Sciatic nerve (tissue), 2 donors: ENCODE data around the gene CFAP20. TPM values are rescaled to one million over a fixed set of nuclear protein-coding genes. Genes with fewer than 3 reads are reported as not detected.
"Not testable (repeated sequence)": the region's sequence is repeated elsewhere in the genome, so short reads cannot be mapped to it uniquely, and the experiment has no call there.

ENCODE experiments used
- ATAC-seq: fragments of 200-7000 bp; cut with Tn5 transposase; one replicate; pipeline ENCODE4 v1.9.1; 2020; ENCODE audit warnings: mild to moderate bottlenecking, moderate library complexity
- DNase-seq: peaks from one replicate; pipeline ENCODE4 v3.0.0-alpha.2; 2020; ENCODE audit warnings: low spot score
- intact Hi-C: fragments of 100-400 bp; cut with DNase I; formaldehyde crosslinking; loops from one replicate; pipeline ENCODE4 v1.14.2; 2022
- total RNA-seq: library from RNA; stranded (reverse); fragmentation: NEBNext Ultra II Directional; extraction: Animal tissue kit (Norgen Biotek cat#: 25700); gene quantifications from one replicate; pipeline ENCODE4 v1.2.1, GENCODE V29; 2021
- donor health status: DM: no; HTN: no; CAD: no.
- donor health status: DM: no; HTN: no; CAD: no.

The CFAP20 gene
- total RNA-seq, 1 donor from 2014 or later = 27.2 TPM

GRCh38 chr16:58102665-58103392, 26.4 kb downstream of the CFAP20 start:
- ATAC-seq (no peak), DNase-seq (no peak)
- intact Hi-C loops = no loop called here

GRCh38 chr16:58099956-58100300, 29.3 kb downstream of the CFAP20 start:
- no peak for DNase-seq
- ATAC-seq = no peak
- intact Hi-C loops = no loop called here

DNA sequence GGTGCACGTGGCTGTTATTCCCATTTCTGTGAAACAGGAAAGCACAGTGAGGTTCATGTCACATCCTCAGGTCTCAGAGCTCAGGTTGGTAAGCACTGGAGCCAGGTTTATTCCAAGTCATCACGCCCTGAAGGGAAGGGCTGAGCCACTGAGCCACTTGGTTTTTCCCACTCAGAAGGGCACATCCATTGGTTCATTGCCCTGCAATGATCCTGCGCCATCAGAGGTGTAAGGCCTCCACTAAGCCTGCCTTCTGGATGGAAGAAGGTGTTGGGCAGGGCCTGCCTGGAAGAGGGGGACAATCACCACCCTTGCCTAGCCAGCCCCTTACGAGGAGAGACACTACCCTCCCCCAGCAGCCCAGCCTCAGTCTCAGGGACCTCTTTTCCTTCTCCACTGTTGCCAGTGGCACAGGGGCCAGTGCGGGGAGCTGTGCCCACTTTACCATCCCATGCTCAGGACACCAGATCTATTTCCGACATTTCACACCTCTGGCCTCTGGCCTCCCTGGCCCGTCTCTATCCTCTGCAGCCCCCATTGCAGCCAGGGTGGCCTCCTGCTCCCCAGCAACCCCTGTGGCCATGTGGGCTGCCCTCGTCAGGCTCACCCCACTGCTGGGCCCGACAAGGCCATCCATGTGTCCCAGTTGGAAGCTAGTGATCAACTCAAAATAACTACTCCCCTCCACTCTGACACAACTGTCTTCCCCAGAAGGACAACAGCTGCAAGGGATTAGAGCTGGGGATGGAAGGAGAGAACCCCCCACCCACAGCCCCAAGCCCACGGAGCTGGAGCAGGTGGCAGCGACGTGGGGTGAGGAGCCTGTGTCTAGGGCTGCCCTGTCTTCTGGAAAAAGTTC, 29.9 kb downstream of the CFAP20 start:
- DNase-seq = no peak
- intact Hi-C loops = no loop called here
- ATAC-seq = no peak

GRCh38 chr16:58098207-58099096, 30.7 kb downstream of the CFAP20 start:
- intact Hi-C loops = no loop called here
- no peak for DNase-seq
- ATAC-seq = no peak

DNA sequence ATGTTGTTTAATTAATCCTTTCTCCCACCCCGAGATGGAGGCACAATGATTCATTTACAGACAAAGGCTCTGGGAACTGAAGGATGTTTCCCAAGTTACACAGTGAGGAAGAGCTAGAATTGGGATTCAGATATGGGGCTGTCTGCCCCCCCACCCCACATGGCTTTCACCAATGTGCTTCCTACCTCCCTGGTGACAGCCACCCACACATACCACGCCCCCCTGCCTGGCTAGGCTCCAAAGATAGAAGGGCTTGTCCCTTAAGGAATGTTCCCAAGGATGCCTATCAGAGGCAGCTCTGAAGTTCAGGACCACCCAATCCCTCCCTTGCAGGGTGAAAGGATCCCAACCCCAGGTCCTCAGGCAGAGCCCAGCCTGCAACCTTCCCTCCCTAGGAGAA, 32.9 kb downstream of the CFAP20 start:
- no peak for ATAC-seq
- DNase-seq = no peak
- intact Hi-C loops = no loop called here

- intact Hi-C loops, ATAC-seq, DNase-seq: not testable (repeated sequence)
These were observed 33.6 kb downstream of the CFAP20 start for GRCh38 chr16:58095575-58095960.

DNA sequence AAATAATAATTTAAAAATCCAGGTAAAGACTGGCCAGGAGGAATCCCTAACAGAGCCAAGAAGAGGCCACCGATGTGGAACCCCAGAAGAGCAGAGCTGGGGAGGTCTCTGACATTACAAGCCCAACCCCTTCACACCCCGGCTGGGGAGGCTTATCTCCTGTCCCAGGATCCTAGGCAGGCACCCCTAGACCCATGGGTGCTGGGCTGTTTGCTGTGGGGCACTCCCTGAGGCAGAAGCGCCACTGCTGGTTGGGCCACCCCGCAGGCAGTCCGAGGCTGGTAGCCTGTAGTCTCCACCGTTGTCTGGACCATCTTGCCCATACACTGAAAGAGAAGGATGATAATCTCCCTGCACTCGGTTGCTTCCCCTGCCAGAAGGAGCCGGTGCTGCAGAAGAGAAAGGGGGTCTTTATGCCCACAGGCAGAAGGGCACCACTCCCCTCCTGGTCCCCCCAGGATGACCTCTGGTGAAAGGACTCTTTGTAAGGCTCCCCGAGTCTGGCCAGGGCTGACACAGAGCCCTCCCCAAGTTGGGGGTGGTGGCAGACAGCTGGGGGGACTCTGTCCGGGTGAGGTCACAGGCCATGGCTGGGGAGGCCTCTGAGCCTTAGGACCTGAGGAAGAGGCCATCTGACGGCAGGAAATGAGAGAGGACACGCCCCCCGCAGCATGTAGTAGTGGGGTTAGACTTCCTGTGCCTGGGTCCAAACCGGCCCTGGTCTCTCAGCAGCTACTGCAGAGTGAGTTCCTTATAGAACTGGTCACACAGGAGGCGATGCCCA, 34.2 kb downstream of the CFAP20 start:
- DNase-seq (no peak), ATAC-seq (no peak)
- intact Hi-C loops = no loop called here

DNA sequence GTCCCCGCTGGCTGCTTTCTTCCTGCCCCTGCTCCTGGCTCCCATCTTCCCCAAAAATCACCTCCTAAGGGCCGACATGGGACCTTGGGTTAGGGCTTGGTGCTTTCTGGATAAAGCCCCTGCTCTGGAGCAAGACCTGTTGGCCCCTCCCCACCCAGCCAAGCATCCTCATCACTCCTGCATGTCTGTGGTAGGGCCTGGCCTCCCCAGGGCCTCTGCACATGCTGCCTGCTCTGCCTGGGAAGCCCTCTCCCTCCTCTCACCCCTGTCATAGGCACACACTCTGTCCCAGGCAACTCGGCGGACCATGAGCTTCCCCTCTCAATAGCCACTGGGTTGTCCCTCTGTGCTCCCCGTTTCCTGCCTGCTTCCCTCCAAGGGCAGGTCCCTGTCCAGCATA, 35.2 kb downstream of the CFAP20 start:
- no peak for ATAC-seq
- intact Hi-C loops = no loop called here
- DNase-seq = no peak

- ATAC-seq, DNase-seq, intact Hi-C loops: not testable (repeated sequence)
These were observed 38.8 kb downstream of the CFAP20 start for GRCh38 chr16:58090396-58090795.

DNA sequence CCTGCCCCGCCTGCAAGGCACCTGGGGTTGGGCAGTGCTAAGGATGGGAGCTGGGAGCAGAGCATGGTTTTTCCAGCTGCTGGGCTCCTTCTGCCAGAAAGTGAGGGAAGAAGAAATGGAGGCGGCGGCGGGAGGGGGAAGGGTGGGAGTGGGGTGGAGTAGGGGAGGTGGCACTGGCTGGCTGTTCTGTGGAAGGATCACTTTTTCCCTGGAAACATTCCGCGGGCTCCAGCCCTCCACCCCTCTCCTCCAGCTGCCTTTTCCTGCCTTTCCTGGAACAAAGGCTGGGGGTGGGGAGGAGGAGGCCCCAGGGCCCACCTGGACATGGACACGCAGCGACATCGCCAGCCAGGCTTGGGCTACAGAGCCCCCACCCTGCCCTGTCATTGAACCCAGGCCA, 41.1 kb downstream of the CFAP20 start:
- DNase-seq (no peak), ATAC-seq (no peak)
- intact Hi-C loops = no loop called here

DNA sequence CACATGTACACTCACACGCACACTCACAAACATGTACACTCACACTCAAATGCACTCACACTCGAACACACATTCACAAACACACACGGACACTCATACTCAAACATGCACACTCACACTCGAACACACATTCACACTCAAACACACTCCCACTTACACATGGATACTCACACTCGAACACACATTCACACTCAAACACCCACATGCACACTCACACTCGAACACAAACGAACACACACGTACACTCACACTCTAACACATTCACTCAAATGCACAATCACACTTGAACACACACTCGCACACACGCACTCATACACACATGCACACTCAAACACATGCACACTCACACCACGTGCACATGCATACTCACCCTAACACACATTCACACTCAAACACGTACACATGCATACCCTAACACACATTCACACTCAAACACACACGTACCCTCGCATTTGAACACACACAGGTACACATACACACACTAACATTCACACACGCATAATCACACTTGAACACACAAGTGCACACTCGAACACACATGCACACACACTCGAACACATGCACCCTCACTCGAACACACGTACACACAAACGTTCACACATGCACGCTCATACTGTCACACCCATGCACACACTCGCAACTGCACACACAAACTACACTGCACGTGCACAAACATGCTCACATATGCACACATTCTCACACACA, 41.8 kb downstream of the CFAP20 start:
- DNase-seq = no peak
- no peak for ATAC-seq
- intact Hi-C loops = no loop called here

DNA sequence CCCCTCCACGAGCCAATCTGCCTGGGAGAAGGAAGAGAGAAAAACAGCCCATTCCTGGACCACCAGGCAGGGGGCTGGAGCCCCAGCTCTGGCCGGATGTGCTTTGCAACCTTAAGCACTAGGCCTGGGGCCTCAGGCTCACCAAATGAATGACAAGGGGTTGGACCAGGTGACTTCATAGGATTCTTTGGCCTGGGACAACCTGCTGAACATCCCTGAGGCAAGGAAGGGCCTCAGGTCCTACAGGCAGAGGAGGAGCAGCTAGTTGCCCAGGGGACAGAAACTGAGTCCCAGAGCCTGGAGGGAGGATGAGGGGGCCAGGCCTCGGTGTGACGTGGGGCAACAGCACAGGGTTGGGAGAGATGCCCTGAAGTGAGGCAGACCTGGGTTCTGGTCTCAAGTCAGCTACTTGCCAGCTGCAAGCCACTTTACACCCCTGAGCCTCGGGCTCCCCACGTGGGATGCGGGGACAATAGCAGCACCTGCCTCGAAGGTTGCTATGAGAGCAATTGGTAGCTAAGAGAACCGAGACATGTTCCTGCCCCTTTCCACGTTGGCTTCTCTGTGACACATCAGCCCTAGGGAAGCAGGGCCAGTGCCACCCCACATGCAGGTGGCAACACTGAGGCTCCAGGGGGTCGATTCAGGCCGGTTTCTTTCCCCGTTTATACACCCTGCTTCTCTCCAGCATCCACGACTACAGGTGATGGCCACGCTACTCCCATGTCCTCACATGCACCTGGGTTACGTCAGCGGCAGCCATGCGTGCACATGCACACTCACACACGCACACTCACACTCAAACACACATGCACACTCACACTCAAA, 42.6 kb downstream of the CFAP20 start:
- no peak for ATAC-seq
- no peak for DNase-seq
- intact Hi-C loops = no loop called here

DNA sequence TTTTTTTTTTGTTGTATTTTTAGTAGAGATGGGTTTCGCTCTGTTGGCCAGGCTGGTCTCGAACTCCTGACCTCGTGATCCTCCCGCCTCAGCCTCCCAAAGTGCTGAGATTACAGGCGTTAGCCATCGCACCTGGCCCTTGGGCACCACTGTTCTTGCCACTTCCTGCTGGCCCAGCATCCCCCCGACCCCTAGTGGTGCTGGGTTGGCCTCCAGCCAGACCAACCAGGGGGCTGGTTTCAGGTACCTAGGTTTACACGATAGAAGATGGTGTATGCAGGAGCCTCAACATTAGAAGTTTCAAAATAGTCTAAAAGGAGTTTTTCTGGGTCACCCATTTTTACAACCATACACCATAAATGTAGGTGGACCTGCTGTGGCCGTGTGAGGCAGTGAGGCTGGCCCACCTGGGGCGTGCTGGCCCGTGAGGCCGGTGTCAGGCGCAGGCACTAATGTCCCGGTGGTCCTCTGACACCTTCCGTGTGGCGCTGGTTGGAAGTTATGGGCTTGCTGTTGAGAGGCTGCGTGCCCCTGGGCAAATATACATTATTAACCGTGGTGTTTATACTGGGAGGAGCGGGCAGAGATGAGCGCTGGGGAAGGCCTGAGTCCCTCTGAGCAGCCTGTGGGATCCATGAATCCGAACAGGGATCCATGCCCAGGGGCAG, 43.5 kb downstream of the CFAP20 start:
- intact Hi-C loops = no loop called here
- no peak for ATAC-seq
- no peak for DNase-seq

GRCh38 chr16:58085171-58085570, 44.0 kb downstream of the CFAP20 start:
- no peak for ATAC-seq

GRCh38 chr16:58084635-58085034, 44.5 kb downstream of the CFAP20 start:
- DNase-seq (no peak), ATAC-seq (no peak)
- intact Hi-C loops = no loop called here

More at GRCh38 chr16:58085171-58085570, 44.0 kb downstream of the CFAP20 start:
- no peak for DNase-seq
- intact Hi-C loops = no loop called here

DNA sequence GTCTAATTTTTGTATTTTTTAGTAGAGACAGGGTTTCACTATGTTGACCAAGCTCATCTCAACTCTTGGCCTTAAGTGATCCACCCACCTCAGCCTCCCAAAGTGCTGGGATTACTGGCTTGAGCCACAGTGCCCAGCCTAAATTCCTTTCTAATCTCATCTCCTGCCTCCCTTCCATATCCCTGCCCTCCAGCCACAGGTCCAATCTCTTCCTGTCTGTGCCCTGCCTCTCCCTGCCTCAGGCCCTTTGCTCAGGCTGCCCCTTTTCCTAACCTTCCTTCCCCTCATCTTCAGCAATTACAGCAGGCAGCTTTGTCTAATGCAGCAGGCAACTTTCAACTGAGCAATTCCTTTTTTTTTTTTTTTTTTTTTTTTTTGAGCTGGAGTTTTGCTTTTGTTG, 46.8 kb downstream of the CFAP20 start:
- intact Hi-C loops = no loop called here
- no peak for DNase-seq
- ATAC-seq = no peak

- DNase-seq, intact Hi-C loops, ATAC-seq: not testable (repeated sequence)
These were observed 48.5 kb downstream of the CFAP20 start for GRCh38 chr16:58080657-58081056.
